Measurements from ENCODE around the gene CASP4.

GRCh38 chr11:104964247-104964646, 4.1 kb downstream of the CASP4 start:
- no peak for TF ChIP-seq GATA3 (IDR thresholded peaks at IDR 0.05; ENCODE audit: low read depth, low read length)
- no peak for TF ChIP-seq GATA2 (IDR thresholded peaks at IDR 0.05; ENCODE audit: low read depth, low read length)

Measured in SH-SY5Y (cell line).